ENCODE measurements around the gene DICER1.

GRCh38 chr14:95059126-95059525, 98.2 kb downstream of the DICER1 start:
- TF ChIP-seq POLR2AphosphoS5 (IDR thresholded peaks at IDR 0.05; ENCODE audit: insufficient read depth, low read depth, low read length) (no peak), CTCF (IDR thresholded peaks at IDR 0.05; ENCODE audit: extremely low read depth in 1 of 2, insufficient read depth in 1 of 2, low read depth in 1 of 2, low read length in 2 of 2) (no peak), EZH2 (IDR thresholded peaks at IDR 0.05; ENCODE audit: borderline replicate concordance, low read depth, low read length, severe bottlenecking) (no peak), POLR2A (IDR thresholded peaks at IDR 0.05; ENCODE audit: low read depth, low read length) (no peak), MYC (IDR thresholded peaks at IDR 0.05; ENCODE audit: low read depth, low read length) (no peak)
